H1 (cell line): ENCODE data around the gene KIF26B. TPM values are rescaled to one million over a fixed set of nuclear protein-coding genes. Genes with fewer than 3 reads are reported as not detected.

Experiments used
- CTCF ChIA-PET: fragments of 300-600 bp; sonication (Branson Sonifier 250); formaldehyde crosslinking; loops from one replicate; lab custom pipeline; 2021; ENCODE audit not compliant: partially characterized antibody; lab: Charles Lee
- POLR2A ChIA-PET: fragments of 300-600 bp; sonication (Branson Sonifier 250); formaldehyde crosslinking; loops from one replicate; lab custom pipeline; 2021; ENCODE audit warnings: inconsistent platforms; ENCODE audit not compliant: partially characterized antibody; lab: Charles Lee
- DNase-seq, 2 experiments: peaks; one replicate each; pipeline versions ENCODE4 v3.0.0 to v3.0.0-alpha.2; 2010 to 2022; ENCODE audit warnings: low spot score in 2 of 2, low read depth in 1 of 2, mixed read lengths in 1 of 2
- FAIRE-seq: peaks from 2 replicates; lab custom pipeline; 2011; peaks lifted over from hg19 to GRCh38; lab: Jason Lieb, UNC
- H2AFZ ChIP-seq: 2 replicates; pipeline ENCODE4 v1.8.1; 2012; ENCODE audit warnings: low read length, inconsistent platforms
- H2AK5ac ChIP-seq: 2 replicates; pipeline ENCODE4 v1.6.1; 2013; ENCODE audit warnings: low read depth, low read length
- H2BK120ac ChIP-seq: replicated peaks from 2 replicates; pipeline ENCODE3; 2013; ENCODE audit warnings: low read depth, low read length, inconsistent platforms
- H2BK12ac ChIP-seq: 2 replicates; pipeline ENCODE4 v1.6.1; 2013; ENCODE audit warnings: low read depth, low read length
- H2BK15ac ChIP-seq: 2 replicates; pipeline ENCODE4 v1.6.1; 2013; ENCODE audit warnings: low read length
- H2BK20ac ChIP-seq: 2 replicates; pipeline ENCODE4 v1.6.1; 2013; ENCODE audit warnings: low read length
- H2BK5ac ChIP-seq: 2 replicates; pipeline ENCODE4 v1.6.1; 2013; ENCODE audit warnings: low read depth, low read length
- H3K14ac ChIP-seq: 2 replicates; pipeline ENCODE4 v1.6.1; 2013; ENCODE audit warnings: inconsistent platforms; ENCODE audit not compliant: insufficient read length
- H3K18ac ChIP-seq: 2 replicates; pipeline ENCODE4 v1.6.1; 2013; ENCODE audit warnings: low read length; ENCODE audit errors: extremely low read depth
- H3K23ac ChIP-seq: 2 replicates; pipeline ENCODE4 v1.6.1; 2013; ENCODE audit warnings: inconsistent platforms; ENCODE audit not compliant: insufficient read length
- H3K23me2 ChIP-seq: 2 replicates; pipeline ENCODE4 v1.6.1; 2013; ENCODE audit warnings: low read depth, low read length
- H3K27ac ChIP-seq: 2 replicates; pipeline ENCODE4 v1.6.1; 2011; ENCODE audit warnings: low read depth, low read length, inconsistent platforms
- H3K27me3 ChIP-seq, 4 experiments: replicated peaks in 1 of 4; 1 replicate in 1 of 4; 2 replicates in 3 of 4; pipeline versions ENCODE4 v1.6.1 to v1.8.1; 2011 to 2013; ENCODE audit warnings: low read length in 3 of 4, mild to moderate bottlenecking in 3 of 4, inconsistent platforms in 2 of 4, mixed read lengths in 2 of 4, moderate library complexity in 1 of 4; ENCODE audit not compliant: control insufficient read depth in 3 of 4, insufficient read depth in 3 of 4; ENCODE audit errors: extremely low read depth in 1 of 4
- H3K36me3 ChIP-seq, 4 experiments: 2 replicates each; pipeline versions ENCODE4 v1.6.1 to v1.8.1; 2011 to 2013; ENCODE audit warnings: mild to moderate bottlenecking in 4 of 4, low read length in 3 of 4, moderate library complexity in 2 of 4, control low read depth in 1 of 4, inconsistent platforms in 1 of 4; ENCODE audit not compliant: insufficient read depth in 4 of 4, control insufficient read depth in 2 of 4
- H3K4ac ChIP-seq: replicated peaks from 2 replicates; pipeline ENCODE3; 2013; ENCODE audit warnings: low read length, low read depth, mixed read lengths, inconsistent platforms; ENCODE audit not compliant: insufficient read length
- H3K4me1 ChIP-seq, 4 experiments: replicated peaks in 1 of 4; 1 replicate in 1 of 4; 2 replicates in 3 of 4; pipeline versions ENCODE4 v1.6.1 to v1.8.1; 2011 to 2013; ENCODE audit warnings: low read length in 3 of 4, inconsistent platforms in 2 of 4, mixed read lengths in 1 of 4; ENCODE audit not compliant: insufficient read depth in 4 of 4, control insufficient read depth in 3 of 4
- H3K4me2 ChIP-seq, 2 experiments: 2 replicates each; pipeline versions ENCODE4 v1.6.1 to v1.8.1; 2011 to 2013; ENCODE audit warnings: low read depth in 2 of 2, low read length in 2 of 2, control low read depth in 1 of 2, inconsistent platforms in 1 of 2, mild to moderate bottlenecking in 1 of 2; ENCODE audit not compliant: insufficient read depth in 1 of 2
- H3K4me3 ChIP-seq, 4 experiments: fragments of 200-600, 300-600 bp in 1 of 4; sonication (generic), shearing (Covaris generic), sonication (Bioruptor Twin) in 1 of 4; 2 replicates each; pipeline versions ENCODE4 v1.5.1 to v1.8.1; 2011 to 2016; ENCODE audit warnings: low read length in 4 of 4, low read depth in 3 of 4, control low read depth in 2 of 4, inconsistent platforms in 2 of 4, mild to moderate bottlenecking in 2 of 4, mixed read lengths in 1 of 4, moderate library complexity in 1 of 4; ENCODE audit not compliant: insufficient read depth in 2 of 4; ENCODE audit errors: extremely low read depth in 1 of 4
- H3K56ac ChIP-seq: replicated peaks from 2 replicates; pipeline ENCODE3; 2013; ENCODE audit warnings: low read depth, mild to moderate bottlenecking, mixed read lengths, low read length, inconsistent platforms; ENCODE audit not compliant: insufficient read length
- H3K79me1 ChIP-seq: 2 replicates; pipeline ENCODE4 v1.6.1; 2013; ENCODE audit warnings: low read depth, low read length, control low read depth
- H3K79me2 ChIP-seq, 2 experiments: 2 replicates each; pipeline versions ENCODE4 v1.6.1 to v1.8.1; 2012 to 2013; ENCODE audit warnings: low read length in 2 of 2, mild to moderate bottlenecking in 2 of 2, inconsistent platforms in 1 of 2; ENCODE audit not compliant: insufficient read depth in 2 of 2, control insufficient read depth in 1 of 2
- H3K9ac ChIP-seq, 4 experiments: replicated peaks in 1 of 4; 1 replicate in 1 of 4; 2 replicates in 3 of 4; pipeline versions ENCODE4 v1.6.1 to v1.8.1; 2011 to 2013; ENCODE audit warnings: low read depth in 3 of 4, low read length in 3 of 4, control low read depth in 2 of 4, mild to moderate bottlenecking in 2 of 4, moderate library complexity in 2 of 4, inconsistent platforms in 1 of 4; ENCODE audit errors: extremely low read depth in 1 of 4
- H3K9me3 ChIP-seq, 2 experiments: 2 replicates each; pipeline versions ENCODE4 v1.6.1 to v1.8.1; 2012 to 2013; ENCODE audit warnings: mild to moderate bottlenecking in 2 of 2, moderate library complexity in 2 of 2, control low read depth in 1 of 2, inconsistent platforms in 1 of 2, low read depth in 1 of 2, low read length in 1 of 2, mixed read lengths in 1 of 2; ENCODE audit not compliant: insufficient read depth in 2 of 2
- H4K20me1 ChIP-seq, 2 experiments: replicated peaks in 1 of 2; 2 replicates each; pipeline versions ENCODE3 to v1.8.1; 2011 to 2013; ENCODE audit warnings: inconsistent platforms in 2 of 2, low read length in 2 of 2, mild to moderate bottlenecking in 1 of 2; ENCODE audit not compliant: insufficient read depth in 2 of 2, control insufficient read depth in 1 of 2
- H4K5ac ChIP-seq: 2 replicates; pipeline ENCODE4 v1.6.1; 2013; ENCODE audit warnings: low read length, low read depth, mixed read lengths, inconsistent platforms; ENCODE audit not compliant: insufficient read length
- H4K8ac ChIP-seq: 2 replicates; pipeline ENCODE4 v1.8.0; 2013; ENCODE audit warnings: mild to moderate bottlenecking, moderate library complexity, low read length, inconsistent platforms; ENCODE audit not compliant: insufficient read depth; ENCODE audit errors: extremely low read depth
- H4K91ac ChIP-seq: replicated peaks from 2 replicates; pipeline ENCODE3; 2013; ENCODE audit warnings: low read length, mixed read lengths, inconsistent platforms; ENCODE audit not compliant: insufficient read length
- JUN ChIP-seq: IDR thresholded peaks from 2 replicates; pipeline ENCODE4 v1.6.1; 2011; ENCODE audit warnings: low read depth, mild to moderate bottlenecking, improper control_type of control experiment, low read length
- KDM1A ChIP-seq: fragments of 200-600, 300-600 bp; sonication (generic); IDR thresholded peaks from 2 replicates; pipeline ENCODE4 v1.7.1; 2016; ENCODE audit warnings: mild to moderate bottlenecking, low read length, borderline replicate concordance
- WGBS, 2 experiments: shearing (Covaris generic) in 1 of 2; methylation state at CpG; one replicate each; pipeline versions ENCODE4 v1.1.6 to v1.1.7; 2013 to 2015; ENCODE audit warnings: low lambda C conversion rate in 2 of 2, mixed read lengths in 2 of 2, inconsistent platforms in 1 of 2, low coverage in 1 of 2, missing lambda C conversion rate in 1 of 2; ENCODE audit not compliant: insufficient replicate concordance in 2 of 2, insufficient coverage in 1 of 2, insufficient read length in 1 of 2; ENCODE audit errors: extremely low coverage in 1 of 2, missing lambda C conversion rate in 1 of 2; 5-methylcytosine and 5-hydroxymethylcytosine counted together
- polyA plus RNA-seq, 7 experiments: library from polyadenylated mRNA; depleted of rRNA in 3 of 7; stranded (reverse) in 5 of 7; unstranded in 2 of 7; fragments of >200 nt in 5 of 7; fragments of 200-250 nt in 2 of 7; gene quantifications; 1 replicate in 5 of 7; 2 replicates in 1 of 7; 4 replicates in 1 of 7; pipeline versions ENCODE4 v1.2.1 to v1.2.3, GENCODE V29; 2011 to 2013; ENCODE audit warnings: missing spikeins in 2 of 7, mixed read lengths in 2 of 7
- total RNA-seq: library from RNA; stranded (reverse); fragmentation: NEBNext Ultra II Directional; extraction: Animal tissue kit (Norgen Biotek cat#: 25700); gene quantifications from 2 replicates; pipeline ENCODE4 v1.2.1, GENCODE V29; 2021

Gene KIF26B
- total and polyA plus RNA-seq, 2 of the 8 experiments (the other 6 are each of a cell fraction or from before 2014, with no cell fraction given) = 0.06 to 0.28 TPM

DNA sequence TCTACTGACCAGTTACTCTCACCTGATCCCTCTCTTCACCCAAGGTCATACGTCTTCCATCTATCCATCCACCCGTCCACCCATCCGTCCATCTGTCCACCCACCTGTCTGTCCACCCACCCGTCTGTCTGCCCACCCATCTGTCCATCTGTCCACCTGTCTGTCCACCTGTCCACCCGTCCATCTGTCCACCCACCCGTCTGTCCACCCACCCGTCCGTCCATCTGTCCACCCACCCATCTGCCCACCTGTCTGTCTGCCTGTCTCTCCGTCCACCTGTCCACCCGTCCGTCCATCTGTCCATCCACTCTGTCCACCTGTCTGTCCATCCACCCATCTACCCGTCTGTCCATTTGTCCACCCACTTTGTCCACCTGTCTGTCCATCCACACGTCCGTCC lies 11.8 kb upstream of the KIF26B start:
- H2BK12ac ChIP-seq = no peak overlapping the region
- H2BK20ac ChIP-seq = no peak overlapping the region
- H2BK15ac ChIP-seq = no peak overlapping the region
- H3K23ac ChIP-seq = no peak overlapping the region
- H3K36me3 ChIP-seq = no peaks in the 10 kb centered on the region
- H3K18ac ChIP-seq = no peak overlapping the region
- no peak overlapping the region for H2BK5ac ChIP-seq
- H3K4ac ChIP-seq = no peak overlapping the region
- no peak overlapping the region for H4K5ac ChIP-seq
- DNase-seq (no peak), FAIRE-seq (no peak)
- no peaks in the 10 kb centered on the region for H3K9me3 ChIP-seq
- TF ChIP-seq JUN (no peak), KDM1A (no peak)
- no peak overlapping the region for H3K4me3 ChIP-seq
- no peak overlapping the region for H2BK120ac ChIP-seq
- no peaks in the 10 kb centered on the region for H3K4me1 ChIP-seq
- H3K9ac ChIP-seq = no peak overlapping the region
- H3K4me2 ChIP-seq = no peak overlapping the region
- 81% methylated on average over 8 of the region's 14 CpGs; no CpG with 5 or more reads in 1 of the 2 experiments for WGBS, 2 experiments
- ChIA-PET CTCF (interaction anchor here (2.1 to 7.8 kb wide), 2 partner anchors 10 to 11 kb away, joined by 7 to 37 read pairs; partner anchors contain the start of gene KIF26B), POLR2A (no interaction called here)
- H3K27ac ChIP-seq = no peak overlapping the region
- H3K79me1 ChIP-seq = no peaks in the 10 kb centered on the region
- H3K14ac ChIP-seq = no peak overlapping the region
- no peaks in the 10 kb centered on the region for H3K27me3 ChIP-seq
- no peak overlapping the region for H2AK5ac ChIP-seq
- H2AFZ ChIP-seq = no peak overlapping the region
- H4K20me1 ChIP-seq = peaks cover 0 to 7% of the 10 kb centered on the region in 2 experiments
- H3K79me2 ChIP-seq = no peaks in the 10 kb centered on the region
- no peaks in the 10 kb centered on the region for H3K23me2 ChIP-seq
- H4K91ac ChIP-seq = no peak overlapping the region
- H3K56ac ChIP-seq = no peak overlapping the region
- no peak overlapping the region for H4K8ac ChIP-seq
